GM08714 (cell line): ENCODE data around the gene MAPK10.
"Not testable (repeated sequence)": the region's sequence is repeated elsewhere in the genome, so short reads cannot be mapped to it uniquely, and the experiment has no call there.

Experiments used
- H3K4me3 ChIP-seq: fragments of 200-500 bp; sonication (Bioruptor generic); 2 replicates; pipeline ENCODE4 v1.5.1; 2014; ENCODE audit warnings: mild to moderate bottlenecking, low read length, inconsistent platforms
- ZNF274 ChIP-seq: IDR thresholded peaks from 2 replicates; pipeline ENCODE4 v1.6.1; 2012; ENCODE audit warnings: mild to moderate bottlenecking, low read depth, low read length

Gene MAPK10

DNA sequence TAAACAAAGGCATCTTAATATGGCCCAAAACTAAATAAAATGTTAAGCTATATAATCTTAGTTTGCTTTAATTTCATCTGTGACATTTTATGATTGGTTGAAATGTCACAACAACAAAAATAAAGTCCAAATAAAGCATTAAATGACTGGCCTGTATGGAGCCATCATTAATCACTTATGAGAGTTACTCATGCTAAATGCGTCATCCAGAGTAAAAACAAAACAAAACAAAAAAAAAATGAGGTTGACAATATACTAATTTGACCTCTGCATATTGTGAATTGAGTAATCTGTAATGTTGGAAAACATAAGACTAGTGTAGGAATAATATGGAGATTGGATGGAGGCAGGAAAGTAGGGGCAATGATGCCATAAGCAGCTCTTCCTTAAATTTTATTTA is 139.7 kb downstream of the MAPK10 start:
- no peak for TF ChIP-seq ZNF274
- H3K4me3 ChIP-seq = no peak overlapping the region

- no peak for TF ChIP-seq ZNF274
- no peak overlapping the region for H3K4me3 ChIP-seq
Observed at GRCh38 chr4:86218746-86219473, 140.9 kb downstream of the MAPK10 start.

- no peak for TF ChIP-seq ZNF274
Observed at GRCh38 chr4:86203176-86203575, 156.7 kb downstream of the MAPK10 start.

GRCh38 chr4:86185659-86186058 is 174.2 kb downstream of the MAPK10 start:
- TF ChIP-seq ZNF274 = no peak
- H3K4me3 ChIP-seq = no peak overlapping the region

More at GRCh38 chr4:86203176-86203575, 156.7 kb downstream of the MAPK10 start:
- no peak overlapping the region for H3K4me3 ChIP-seq

DNA sequence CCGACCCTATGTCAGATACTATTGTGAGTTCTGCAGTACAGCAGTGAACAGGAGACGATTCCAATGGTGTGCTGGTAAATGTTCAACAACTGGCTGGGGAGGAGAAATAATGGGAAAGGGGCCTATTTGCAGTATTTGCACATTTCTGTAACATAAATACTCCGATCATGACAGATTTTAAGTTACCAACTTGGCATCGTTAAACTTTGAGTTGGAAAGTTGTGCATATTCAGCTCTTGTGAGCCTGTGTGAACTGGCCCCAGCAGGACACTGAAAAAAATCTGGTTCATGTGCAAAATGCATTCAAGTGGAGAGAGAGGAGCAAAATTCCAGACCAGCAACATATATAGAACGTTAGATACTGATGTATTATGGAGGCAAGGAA is 175.0 kb downstream of the MAPK10 start:
- no peak overlapping the region for H3K4me3 ChIP-seq
- TF ChIP-seq ZNF274 = no peak

- TF ChIP-seq ZNF274 = no peak
- no peak overlapping the region for H3K4me3 ChIP-seq
Observed at GRCh38 chr4:86184216-86184900, 175.5 kb downstream of the MAPK10 start.

DNA sequence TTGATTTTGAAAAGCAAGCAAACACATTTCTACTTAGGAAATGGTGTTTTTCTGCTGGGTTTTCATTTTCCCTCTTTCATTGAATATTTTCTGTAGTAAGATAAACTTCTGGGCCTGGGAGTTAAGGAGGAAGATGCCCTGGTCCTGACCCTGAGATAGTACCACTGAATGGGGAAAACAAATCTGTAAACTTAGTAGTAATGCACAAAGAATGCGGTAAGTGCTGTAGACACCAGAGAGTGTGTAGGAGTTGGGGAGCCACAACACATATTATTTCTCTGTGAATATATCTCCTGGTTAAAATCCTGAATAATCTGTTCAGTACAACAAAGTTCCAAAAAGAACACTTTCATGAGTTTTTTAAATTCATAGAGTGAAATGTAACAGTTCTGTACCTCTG is 178.3 kb downstream of the MAPK10 start:
- no peak for TF ChIP-seq ZNF274
- H3K4me3 ChIP-seq = no peak overlapping the region

DNA sequence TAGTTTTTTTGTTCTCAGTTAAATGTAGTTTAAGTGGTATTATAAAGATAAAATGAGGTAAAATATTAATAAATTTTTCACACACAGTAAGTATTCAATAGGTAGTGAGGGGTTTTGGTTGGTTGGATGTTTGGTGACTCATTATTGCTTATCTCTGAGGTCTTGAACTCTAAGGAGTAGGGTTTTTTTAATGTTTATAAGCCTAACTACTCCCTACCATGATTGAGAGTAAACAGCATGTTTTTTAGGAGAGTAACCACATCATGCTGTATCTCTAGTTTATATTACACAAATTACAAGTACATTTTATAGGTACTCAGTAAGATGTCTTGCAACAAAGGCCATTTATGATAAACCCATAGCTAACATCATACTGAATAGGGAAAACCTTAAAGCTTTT is 181.6 kb downstream of the MAPK10 start:
- no peak for TF ChIP-seq ZNF274
- no peak overlapping the region for H3K4me3 ChIP-seq

DNA sequence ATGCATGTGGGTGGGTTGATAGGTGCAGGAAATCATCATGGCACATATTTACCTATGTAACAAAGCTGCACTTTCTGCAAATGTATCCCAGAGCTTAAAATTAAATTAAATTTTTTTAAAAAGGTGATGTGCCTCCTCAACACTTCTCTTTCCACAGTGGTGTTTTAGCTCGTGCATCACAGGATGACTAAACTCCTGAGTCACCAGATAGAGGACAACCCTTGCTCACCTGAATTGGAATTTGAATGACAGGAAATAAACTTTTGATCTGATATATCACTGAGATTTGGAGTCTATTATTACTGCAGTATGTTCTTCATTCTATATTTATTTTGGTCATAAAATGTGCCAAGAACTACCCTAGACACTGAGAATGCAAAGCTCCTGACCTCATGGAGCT is 185.3 kb downstream of the MAPK10 start:
- no peak for TF ChIP-seq ZNF274
- no peak overlapping the region for H3K4me3 ChIP-seq

- not testable (repeated sequence) for H3K4me3 ChIP-seq
Observed at GRCh38 chr4:86168335-86168734, 191.5 kb downstream of the MAPK10 start.

- TF ChIP-seq ZNF274 = no peak
- no peak overlapping the region for H3K4me3 ChIP-seq
Observed at GRCh38 chr4:86160426-86160825, 199.4 kb downstream of the MAPK10 start.

- H3K4me3 ChIP-seq = no peak overlapping the region
- no peak for TF ChIP-seq ZNF274
Observed at GRCh38 chr4:86159216-86159615, 200.6 kb downstream of the MAPK10 start.

DNA sequence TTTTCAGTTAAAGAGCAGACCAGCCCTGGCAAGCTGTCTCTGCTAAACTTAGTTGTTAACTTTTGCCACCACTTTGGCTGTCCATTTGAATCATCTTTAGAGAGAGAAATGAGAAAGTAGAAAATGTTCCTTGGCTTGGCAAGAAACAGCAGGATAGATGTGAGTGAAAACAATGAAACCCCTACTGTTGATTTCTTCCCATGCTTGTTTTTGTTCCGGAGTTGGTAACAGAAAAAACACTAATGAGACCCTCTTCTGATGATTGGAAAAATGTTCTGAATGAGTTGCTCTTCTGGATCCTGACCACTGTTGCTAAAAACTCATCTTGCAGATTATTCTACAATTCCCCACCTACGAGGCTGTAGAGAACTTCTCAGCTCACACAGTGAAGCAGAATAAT is 203.3 kb downstream of the MAPK10 start:
- TF ChIP-seq ZNF274 = no peak
- H3K4me3 ChIP-seq = no peak overlapping the region

- TF ChIP-seq ZNF274 = no peak
- no peak overlapping the region for H3K4me3 ChIP-seq
Observed at GRCh38 chr4:86155766-86156165, 204.1 kb downstream of the MAPK10 start.

GRCh38 chr4:86152454-86152853 is 207.4 kb downstream of the MAPK10 start:
- TF ChIP-seq ZNF274 = no peak
- no peak overlapping the region for H3K4me3 ChIP-seq

- TF ChIP-seq ZNF274 = no peak
- H3K4me3 ChIP-seq = no peak overlapping the region
Observed at GRCh38 chr4:86151196-86151595, 208.7 kb downstream of the MAPK10 start.

- no peak for TF ChIP-seq ZNF274
- no peak overlapping the region for H3K4me3 ChIP-seq
Observed at GRCh38 chr4:86141161-86141560, 218.7 kb downstream of the MAPK10 start.
